Right lung (tissue), 5 donors: ENCODE data around the gene SFXN1. TPM values are rescaled to one million over a fixed set of nuclear protein-coding genes. Genes with fewer than 3 reads are reported as not detected.

Experiments
- DNase-seq, 2 donors: peaks; one replicate each; pipeline ENCODE4 v3.0.0-alpha.2; 2013
- polyA plus RNA-seq, 5 donors: library from polyadenylated mRNA; unstranded; fragments of 120-200 nt; gene quantifications; one replicate each; pipeline versions ENCODE4 v1.2.1 to v1.2.3, GENCODE V29; 2013; ENCODE audit warnings: inconsistent platforms in 1 of 5, low replicate concordance in 1 of 5; ENCODE audit not compliant: insufficient read length in 5 of 5, insufficient read depth in 1 of 5

Gene SFXN1
- polyA plus RNA-seq, 5 donors, result 23.7 to 43.9 (median 37.3) TPM

DNA sequence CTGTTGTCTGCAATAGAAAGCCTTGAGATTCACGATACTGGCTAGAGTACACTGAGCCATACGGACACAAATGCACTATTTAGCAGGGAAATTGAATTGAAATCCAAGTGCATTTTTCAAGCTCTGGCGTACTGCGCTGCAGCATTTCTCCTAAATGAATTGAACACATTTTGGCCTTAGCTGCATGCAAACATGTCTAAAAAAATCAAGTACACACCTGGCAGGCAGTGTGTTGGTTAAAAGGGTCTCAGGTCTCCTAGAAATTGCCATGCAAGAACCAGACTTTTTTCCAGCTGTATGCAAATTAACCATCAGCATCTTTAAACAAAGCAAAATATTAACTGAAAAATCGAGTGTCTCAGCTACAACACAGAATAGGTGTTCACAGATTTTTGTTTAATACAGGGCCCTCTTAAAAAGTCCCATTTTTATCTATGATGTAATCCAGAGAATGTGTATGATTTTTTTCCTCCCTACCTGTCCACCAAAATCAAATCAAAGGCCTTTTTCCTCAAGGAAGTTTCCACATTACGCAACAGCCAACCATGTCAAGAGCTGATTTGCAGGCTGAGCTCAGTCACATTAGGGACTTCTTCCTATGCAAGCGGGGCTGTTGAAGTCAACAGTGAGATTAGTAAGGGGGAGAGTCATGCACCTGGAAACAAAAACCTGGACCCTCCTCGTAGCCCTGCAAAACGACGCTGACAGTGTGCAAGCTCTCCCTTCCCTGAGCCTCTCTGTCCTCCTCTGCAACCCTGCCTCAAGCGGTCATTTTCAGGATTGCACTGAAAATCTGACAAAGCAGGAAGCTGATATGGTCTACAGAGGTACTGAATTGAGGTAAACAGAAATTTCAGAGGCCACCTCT is 14.1 kb upstream of the SFXN1 start:
- DNase-seq, result no peak

DNA sequence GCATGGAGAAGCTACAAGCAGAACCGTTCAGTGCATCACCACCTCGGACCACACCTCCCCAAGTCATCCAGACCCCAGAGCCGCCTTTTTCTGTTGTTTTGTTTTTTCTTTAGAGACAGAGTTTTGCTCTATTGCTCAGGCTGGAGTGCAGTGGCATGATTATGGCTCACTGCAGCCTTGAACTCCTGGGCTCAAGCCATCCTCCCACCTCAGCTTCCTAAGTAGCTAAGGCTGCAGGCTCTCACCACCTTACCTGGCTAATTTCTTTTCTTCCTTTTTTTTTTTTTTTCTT is 13.5 kb upstream of the SFXN1 start:
- no peak for DNase-seq

DNA sequence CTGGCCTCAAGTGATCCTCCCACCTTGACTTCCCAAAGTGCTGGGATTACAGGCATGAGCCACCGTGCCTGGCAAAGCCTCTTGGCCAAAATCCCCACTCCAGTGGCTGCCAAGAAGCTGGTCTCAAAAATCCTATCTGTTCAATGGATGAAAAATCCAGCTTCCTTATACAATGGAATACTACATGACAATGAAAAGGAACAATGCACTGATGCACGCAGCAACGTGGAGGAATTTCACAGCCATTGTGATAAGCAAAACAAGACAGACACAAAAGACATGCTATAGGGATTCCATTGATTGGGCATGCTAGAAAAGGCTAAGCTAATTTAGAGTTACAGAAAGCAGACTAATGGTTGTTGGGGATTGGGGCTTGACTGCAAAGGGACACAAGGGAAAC is 13.1 kb upstream of the SFXN1 start:
- no peak for DNase-seq

DNA sequence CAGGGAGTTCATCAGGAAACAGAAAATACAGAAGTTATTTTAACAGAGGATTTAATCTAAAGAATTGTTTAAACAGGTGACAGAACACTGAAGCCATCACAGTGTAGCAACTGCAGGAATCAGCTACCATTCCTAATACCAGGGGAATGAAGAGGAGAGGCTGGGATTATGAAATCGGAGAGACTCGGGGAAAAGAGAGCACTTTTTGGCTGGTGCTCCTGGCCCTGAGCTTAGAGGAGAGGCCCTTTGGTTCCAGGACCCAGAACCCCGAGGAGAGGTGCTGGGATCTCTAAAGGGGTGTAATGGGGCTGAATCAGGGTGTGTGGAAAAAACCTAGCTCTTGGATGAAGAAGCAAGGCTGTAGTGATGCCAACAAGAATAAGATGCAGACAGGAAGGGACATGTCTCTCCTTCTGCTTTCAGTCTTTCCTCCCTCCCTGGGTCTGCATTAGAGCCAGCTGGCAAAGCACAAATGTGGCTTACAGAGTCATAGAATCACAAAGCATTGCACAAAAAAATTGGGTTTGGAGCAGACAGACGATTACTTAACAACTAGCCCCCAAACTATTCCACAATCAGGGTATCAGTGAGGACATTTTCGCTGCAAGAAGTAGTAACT is 11.6 kb upstream of the SFXN1 start:
- DNase-seq, result peak; percentile 61 to 76

DNA sequence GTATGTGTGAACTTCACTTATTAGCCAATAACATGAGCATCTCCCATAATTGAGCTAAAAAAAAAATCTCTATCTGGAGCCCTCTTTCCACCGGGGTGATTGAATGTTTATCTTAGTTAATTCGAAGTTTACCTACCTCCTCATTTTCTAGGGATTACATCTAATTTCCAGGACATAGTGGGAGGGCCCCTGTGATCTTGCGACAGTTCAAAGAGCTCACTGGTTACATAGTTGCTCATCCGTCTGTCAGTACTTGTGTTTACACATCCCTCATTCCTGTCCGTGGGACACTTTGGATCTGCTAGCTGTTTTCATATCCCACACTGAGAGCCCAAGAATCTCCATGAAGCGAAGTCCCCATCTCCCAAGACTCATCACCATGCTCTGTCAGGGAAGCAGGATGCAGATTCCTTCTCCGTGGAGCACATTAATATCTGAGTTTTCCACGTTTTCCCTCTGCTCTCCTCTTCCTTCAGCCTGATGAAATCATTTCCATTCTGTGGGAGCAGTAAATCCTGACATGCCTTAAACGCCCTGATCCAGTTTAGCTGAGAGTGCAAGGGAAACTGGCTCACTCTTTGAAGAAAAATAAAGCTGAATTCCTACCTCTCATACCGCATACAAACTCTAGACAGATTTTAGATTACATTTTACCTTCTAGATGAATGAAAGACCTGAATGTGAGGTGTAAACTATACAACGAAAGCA is 10.2 kb upstream of the SFXN1 start:
- no peak for DNase-seq

DNA sequence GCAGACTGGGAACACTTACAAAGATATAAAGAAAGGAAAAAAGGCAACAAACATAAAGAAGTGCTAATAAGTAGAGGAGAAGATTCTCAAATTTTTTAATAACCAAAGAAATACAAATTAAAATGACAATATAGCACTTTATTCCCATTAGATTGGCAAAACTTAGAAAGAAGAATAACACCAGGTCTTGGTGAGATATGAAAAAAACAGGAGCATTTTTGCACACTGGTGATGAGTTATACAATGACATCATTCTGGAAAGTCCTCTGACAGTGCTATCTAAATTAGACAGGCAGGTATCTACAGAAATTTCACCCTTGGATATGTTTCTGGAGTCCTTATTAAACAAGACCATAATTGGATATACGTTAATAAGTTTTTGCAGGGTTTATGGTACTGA is 9.5 kb upstream of the SFXN1 start:
- no peak for DNase-seq

DNA sequence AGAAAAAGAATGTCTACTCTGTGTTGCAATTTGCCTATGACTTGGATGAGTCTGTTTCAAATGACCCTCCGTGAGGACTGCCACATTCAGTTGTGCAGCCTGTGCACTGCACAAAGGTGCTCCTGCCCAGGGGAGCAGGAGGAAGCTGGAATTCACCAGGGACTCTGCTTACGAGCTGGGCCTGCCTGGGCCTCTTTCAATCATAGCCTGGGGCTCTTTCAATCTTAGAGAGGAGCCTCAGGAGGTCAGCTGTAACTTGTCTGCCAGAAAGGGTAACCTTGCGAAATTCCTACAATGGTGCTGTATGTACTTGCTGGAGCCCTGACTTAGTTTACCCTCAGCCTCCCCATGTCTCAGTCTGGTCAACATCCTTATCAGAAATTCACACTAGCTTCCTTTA is 8.4 kb upstream of the SFXN1 start:
- no peak for DNase-seq

DNA sequence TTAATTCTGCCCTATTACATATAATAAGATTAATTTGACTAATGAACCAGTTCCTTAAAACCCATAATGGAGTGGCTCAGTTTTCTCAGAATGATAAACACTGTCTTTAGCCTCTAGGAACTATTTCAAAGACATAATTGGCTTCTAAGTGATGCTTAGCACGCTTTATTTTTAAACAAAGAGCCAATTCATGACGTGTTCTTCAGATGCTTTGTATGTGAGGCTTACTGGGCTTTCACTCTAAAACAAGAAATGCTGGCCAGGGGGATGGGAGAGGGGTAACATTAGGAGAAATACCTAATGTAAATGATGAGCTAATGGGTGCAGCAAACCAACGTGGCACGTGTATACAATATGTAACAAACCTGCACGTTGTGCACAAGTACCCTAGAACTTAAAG is 7.6 kb upstream of the SFXN1 start:
- DNase-seq, result peak; percentile 20 to 60

DNA sequence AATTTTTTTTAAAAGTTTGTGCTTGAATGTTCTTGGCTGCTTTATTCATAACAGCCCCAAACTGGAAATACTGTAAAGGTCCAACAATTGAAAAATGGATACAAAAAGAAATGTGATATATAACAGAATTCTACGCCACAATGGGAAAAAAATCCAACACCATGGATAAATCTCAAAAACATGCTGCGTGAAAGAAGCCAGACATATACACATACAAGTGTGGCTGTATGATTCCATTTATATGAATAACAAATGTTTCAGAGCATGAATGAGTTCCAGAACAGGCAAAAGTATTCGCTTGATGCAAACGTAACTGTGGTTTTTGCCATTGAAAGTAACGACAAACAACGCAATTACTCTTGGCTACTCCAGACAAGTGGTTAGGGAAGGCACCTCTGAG is 7.2 kb upstream of the SFXN1 start:
- no peak for DNase-seq

DNA sequence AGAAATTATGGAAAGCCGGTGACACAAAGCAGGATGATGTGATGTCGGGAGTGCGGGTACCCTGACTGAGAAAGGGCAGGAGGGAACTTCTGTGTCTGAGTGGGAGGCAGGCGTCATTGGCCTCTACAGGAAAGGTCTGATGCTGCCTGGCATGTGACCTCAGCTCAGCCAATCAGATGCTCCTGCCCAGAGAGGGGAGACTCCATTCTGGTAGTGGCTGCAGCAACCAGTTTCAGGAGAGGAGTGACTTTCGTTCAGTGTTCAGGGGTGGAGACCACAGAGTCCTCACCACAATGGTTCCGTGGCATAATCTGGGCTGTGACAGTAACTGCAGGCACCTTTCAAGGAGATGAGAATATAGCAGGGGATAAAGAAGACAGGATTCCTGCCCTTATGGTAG is 6.7 kb upstream of the SFXN1 start:
- no peak for DNase-seq

DNA sequence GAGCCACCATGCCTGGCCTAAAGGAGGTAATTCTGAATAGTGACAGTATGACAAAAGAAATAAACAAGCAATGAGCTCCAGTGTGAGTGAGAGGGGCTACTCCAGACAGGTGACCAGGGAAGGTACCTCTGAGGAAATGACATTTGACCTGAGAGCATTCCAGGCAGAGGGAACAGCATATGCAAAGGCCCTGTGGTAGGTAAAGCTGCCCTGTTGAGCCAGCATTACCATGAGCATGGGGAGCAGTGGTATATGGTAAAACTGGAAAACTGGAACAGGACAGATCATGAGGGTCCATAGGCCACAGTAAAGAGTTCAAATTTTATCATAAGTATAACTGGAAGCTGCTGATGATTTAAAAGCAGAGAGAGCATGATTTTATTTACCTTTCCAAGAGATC is 6.0 kb upstream of the SFXN1 start:
- DNase-seq, result no peak

DNA sequence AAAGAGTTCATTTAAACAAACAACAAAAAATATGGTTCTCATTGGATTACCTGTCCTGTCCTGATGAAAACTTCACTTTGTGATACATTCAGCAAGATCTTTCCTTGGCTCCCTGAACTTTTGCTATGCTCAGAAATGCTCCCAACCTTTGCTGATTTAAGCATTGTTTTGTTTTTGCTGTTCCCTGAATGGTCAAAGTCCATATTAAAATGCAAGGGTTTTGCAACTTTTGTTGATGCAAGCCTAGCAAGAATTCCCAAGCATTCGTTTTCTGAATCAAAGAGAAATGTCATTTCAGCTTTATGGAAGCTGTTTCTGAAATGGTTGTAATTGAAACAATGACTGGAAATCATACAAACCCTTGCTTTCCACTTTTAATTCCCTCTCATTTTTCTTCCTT is 3.1 kb upstream of the SFXN1 start:
- DNase-seq, result no peak

DNA sequence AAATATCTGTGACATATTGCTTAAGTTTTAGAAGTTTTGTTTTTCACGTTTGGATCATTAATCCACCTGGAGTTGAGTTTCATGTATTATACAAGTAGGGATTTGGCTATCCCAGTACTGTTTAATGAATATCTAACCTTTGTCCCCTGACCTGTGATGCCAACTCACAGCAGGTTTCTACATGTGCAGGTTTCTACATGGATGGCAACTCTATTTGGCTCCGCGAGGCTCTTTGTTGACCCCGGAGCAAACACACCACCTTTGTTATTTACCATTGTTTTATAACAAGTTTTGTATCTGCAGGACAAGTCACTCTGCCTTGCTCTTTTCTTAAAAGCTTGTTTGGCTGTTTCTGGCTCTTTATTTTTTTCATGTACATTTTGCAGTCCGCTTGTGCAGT is 920 bp upstream of the SFXN1 start:
- no peak for DNase-seq

DNA sequence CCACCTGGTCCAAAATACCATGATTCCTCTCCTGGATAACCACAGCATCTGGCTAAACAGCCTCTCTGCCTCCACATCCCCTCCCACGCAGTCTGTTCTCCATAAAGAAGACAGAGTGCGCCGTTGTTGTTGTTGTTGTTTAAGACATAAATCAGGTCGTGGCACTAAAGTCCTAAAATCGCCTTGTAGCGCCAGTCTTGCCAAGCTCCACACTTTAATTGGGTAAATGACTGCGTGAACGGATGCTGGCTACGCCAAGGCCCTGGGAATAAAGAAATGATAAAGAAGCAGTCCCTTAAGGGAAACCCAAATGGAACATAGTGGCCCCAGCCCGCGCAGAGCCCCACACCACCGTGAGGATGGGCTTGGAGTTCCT is 364 bp upstream of the SFXN1 start:
- DNase-seq, result no peak

DNA sequence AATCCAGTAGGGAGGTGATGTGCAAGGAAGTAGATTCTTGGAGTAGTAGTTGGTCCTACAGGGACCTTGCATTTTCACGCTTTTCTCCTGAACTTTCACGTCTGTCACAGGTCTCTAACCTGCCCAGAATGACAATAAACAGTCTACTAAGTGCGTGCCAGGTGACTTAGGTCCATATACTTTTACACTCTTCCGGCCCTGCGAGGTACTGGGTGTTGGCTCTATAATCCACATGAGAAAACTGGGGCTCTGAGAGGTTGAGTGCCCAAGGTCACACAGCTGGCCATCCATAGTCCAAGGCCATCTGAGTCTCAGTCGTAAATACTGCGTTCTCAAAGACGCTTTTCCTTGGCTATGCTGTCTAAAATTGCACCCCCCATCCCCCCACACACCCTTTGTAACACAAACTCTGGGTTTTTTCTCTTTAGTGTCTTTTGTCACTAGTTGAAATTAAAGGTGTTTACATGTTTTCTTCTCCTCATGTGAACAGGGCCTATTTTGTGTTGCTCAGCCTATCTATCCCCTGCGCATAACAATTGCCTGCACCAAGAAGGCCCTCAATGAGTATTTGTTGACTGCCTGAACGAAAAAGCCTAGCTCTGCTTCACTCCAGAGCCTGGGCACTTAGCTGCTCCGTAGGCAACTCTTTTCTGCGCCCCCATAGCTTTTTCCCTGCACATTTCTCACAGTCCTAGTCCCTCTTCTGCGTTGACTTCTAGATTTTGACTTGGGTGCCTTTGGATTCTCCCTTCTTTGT is 943 bp downstream of the SFXN1 start:
- DNase-seq, result no peak

DNA sequence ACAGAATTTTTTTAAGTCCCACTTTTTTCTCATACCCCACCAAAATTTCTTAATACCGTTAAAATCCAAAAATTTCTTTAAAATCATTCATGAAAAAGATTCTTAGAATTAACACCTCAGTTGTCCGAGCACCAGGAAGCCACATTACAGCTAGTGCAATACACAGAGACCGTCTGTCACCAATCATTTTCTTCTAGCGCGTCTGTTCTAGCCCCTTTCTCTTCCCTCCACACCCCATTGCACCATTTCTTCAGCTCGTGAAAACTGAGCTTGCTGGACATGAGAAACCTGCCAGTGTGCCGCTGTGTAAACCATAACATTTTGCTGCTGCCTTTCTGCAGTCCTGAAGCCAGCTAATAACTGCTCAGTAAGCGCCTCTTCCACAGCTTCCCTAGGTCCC is 5.0 kb downstream of the SFXN1 start:
- DNase-seq, result no peak

DNA sequence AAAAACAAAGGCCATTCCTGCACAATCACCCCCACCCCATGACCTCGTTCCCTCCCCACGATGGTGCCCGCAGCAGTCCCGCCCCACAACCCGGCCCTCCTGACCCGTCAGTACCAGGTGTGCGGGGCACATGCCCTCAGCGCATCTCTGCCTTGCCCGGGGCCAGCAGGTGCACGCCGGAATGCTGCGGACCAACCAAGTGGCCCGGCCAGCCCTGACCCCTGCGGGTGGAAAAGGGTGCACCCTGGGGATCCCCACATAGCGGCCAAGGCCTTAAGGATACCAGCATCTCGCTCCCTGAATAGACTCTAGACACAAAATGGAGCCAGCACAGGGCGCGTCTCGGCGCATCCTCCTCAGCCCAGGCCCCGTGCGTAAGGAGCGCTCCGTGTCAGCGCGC is 6.0 kb downstream of the SFXN1 start:
- DNase-seq, result no peak

DNA sequence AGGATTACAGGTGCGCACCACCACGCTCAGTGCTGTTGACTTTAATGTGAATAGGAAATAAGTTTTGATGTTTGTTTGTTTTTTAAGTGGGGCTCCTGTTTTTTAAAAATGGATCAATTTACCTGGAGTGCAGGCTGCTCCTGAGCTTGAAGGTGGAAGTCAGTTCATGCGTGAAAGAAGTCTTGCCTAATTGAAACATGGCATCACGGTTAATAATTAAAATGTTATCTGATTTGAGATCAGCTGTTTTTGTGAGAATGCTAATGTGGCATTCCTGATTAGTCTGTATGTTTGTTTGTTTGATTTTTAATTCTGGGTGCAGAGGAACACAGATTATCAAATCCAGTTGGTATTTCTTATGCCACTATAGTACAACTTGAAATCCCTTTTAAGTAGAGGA is 6.5 kb downstream of the SFXN1 start:
- DNase-seq, result no peak

DNA sequence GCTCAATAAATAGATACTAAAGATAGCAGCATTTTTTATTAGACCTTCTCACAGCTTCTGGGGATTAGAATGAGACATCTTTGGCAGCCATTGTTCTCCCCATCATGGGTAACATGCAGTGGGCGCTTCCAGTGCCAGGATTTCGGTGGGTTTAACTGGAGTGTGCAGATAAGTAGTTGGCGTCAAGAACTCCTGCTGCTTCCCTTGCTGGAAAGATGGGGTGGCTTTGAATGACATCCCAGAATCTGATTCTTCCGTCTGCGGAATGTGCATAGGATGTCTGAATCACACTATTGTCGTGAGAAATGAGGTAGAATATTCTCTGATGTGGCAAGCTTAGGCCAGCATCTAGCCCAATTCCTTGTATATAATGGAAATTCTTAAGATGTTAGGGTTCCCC is 7.3 kb downstream of the SFXN1 start:
- no peak for DNase-seq

DNA sequence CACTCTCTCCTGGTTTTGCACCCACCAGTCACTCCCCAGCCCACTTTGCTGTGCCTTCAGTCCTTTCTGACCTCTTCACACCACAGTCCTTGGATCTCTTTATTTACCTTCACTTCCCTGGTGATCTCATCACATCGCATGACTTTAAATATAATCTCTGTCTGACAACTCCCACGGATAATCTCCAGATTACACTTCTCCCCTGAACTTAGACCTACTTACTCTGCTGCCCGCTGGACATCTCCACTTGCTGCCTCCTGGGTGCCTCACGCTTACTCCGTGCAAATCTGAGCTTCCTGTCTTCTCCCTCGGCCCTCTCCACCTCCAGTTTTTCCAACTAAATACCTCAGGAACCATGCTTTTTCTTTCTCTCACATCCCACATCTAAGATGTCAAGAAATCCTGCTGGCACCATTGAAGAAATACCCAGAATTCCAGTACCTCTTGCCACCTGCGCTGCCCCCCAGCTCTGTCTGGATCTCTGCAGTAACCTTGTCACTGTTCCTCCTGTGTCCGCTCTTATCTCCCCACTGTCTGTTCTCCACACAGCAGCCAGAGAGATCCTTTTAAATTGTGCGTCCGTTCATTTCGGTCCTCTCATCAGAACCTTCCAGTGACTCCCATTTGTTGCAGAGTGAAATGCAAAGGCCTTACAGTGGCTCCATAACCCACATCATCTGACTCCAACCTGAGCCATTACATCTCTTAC is 9.3 kb downstream of the SFXN1 start:
- no peak for DNase-seq

DNA sequence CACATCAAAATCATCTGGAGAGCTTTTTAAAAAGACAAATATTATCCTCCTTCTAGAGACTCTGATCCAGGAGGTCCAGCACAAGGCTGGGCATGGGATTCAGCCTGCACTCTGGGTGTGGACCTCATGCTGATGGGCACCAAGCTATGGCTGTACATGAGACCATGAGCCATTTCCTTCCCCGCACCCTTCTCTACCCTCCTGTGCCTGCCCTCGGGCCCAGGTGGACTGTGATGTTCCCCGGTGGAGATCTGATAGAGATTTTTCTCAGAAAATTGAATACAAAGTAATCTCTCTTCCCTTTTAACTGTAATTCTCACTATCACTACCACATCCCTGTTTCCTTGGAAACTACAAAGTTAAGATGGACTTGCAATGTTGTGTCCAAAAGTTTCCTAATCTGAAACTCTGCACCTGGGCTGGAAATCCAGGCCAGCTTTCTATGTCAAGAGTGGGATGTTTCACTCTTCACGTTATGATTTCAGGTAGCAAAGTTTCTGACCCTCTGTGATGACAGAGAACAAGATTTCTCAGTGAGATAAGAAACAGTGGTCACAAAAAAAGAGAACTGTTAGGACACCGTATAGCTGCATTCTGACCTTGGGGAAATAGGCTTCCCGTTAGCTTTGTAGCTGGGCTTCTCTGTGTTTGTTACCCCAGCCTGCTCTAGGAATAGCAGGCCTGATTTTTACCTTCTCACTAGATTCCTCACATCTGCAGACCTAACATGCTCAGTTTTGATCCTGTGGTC is 11.5 kb downstream of the SFXN1 start:
- DNase-seq, result no peak
